NCI-H1694 treated with DMSO at 0.1 percent for 48 hours (cell line): ENCODE measurements around the gene NOX1.
A peak's percentile ranks its signal among the peaks of the same experiment; 100 is the strongest.

Source experiments
- DNase-seq: peaks from one replicate; lab custom pipeline; 2025; lab: John Stamatoyannopoulos, UW

Gene NOX1

GRCh38 chrX:100874325-100874724 lies at the start of gene NOX1:
TSS of gene NOX1 (minus strand) at chrX:100874359. CDS start at chrX:100874139, 220 bp downstream.
- no peak for DNase-seq

- no peak for DNase-seq
Measured at GRCh38 chrX:100915562-100915961, 41.4 kb upstream of the NOX1 start.

GRCh38 chrX:100913111-100913510 lies 39.0 kb upstream of the NOX1 start:
- no peak for DNase-seq

- DNase-seq = no peak
Measured at GRCh38 chrX:100911731-100912130, 37.6 kb upstream of the NOX1 start.

- no peak for DNase-seq
Measured at GRCh38 chrX:100905620-100906019, 31.5 kb upstream of the NOX1 start.

GRCh38 chrX:100904433-100904832 lies 30.3 kb upstream of the NOX1 start:
- no peak for DNase-seq

- peak; percentile 4 for DNase-seq
Measured at GRCh38 chrX:100895365-100896075, 21.4 kb upstream of the NOX1 start.

GRCh38 chrX:100883654-100884053 lies 9.5 kb upstream of the NOX1 start:
- DNase-seq = no peak

GRCh38 chrX:100880368-100880767 lies 6.2 kb upstream of the NOX1 start:
- no peak for DNase-seq

- no peak for DNase-seq
Measured at GRCh38 chrX:100871594-100872560, 2.3 kb downstream of the NOX1 start.

GRCh38 chrX:100870527-100870926 lies 3.6 kb downstream of the NOX1 start:
- DNase-seq = no peak

GRCh38 chrX:100868273-100868672 lies 5.9 kb downstream of the NOX1 start:
- no peak for DNase-seq

GRCh38 chrX:100864657-100865391 lies 9.3 kb downstream of the NOX1 start:
- DNase-seq = no peak

GRCh38 chrX:100863326-100863864 lies 10.8 kb downstream of the NOX1 start:
- no peak for DNase-seq

GRCh38 chrX:100852810-100853209 lies 21.3 kb downstream of the NOX1 start:
- DNase-seq = no peak

- DNase-seq = no peak
Measured at GRCh38 chrX:100850317-100850716, 23.8 kb downstream of the NOX1 start.

- DNase-seq = no peak
Measured at GRCh38 chrX:100831219-100831946, 42.8 kb downstream of the NOX1 start.

- DNase-seq = no peak
Measured at GRCh38 chrX:100830547-100830946, 43.6 kb downstream of the NOX1 start.

GRCh38 chrX:100830143-100830542 lies 44.0 kb downstream of the NOX1 start:
- DNase-seq = no peak

GRCh38 chrX:100829730-100830129 lies 44.4 kb downstream of the NOX1 start:
- no peak for DNase-seq
